Epithelial cell of umbilical artery (primary cell): Measurements from ENCODE around the gene ALKBH5. TPM values are rescaled to one million over a fixed set of nuclear protein-coding genes. Genes with fewer than 3 reads are reported as not detected.

Experiments
- total RNA-seq: library from RNA; depleted of rRNA; stranded (reverse); fragments of >200 nt; gene quantifications from 2 replicates; pipeline ENCODE4 v1.2.3, GENCODE V29; 2014

Gene ALKBH5
- 80.9 and 83.4 TPM in 2 replicates for total RNA-seq

GRCh38 chr17:18183334-18184142 is at the start of gene ALKBH5:
Gene ALKBH5 (plus strand): TSS chr17:18183828. CDS start chr17:18184244, 416 bp downstream.

GRCh38 chr17:18225121-18225641 is 41.6 kb downstream of the ALKBH5 start, which contains the start of gene LLGL1:
Gene LLGL1 (plus strand): TSS chr17:18225635. CDS start chr17:18225683, 48 bp downstream.

GRCh38 chr17:18258356-18259038 is 74.9 kb downstream of the ALKBH5 start, which contains the start of gene FLII:
Gene FLII (minus strand): TSS chr17:18258738. CDS start chr17:18258690, 48 bp downstream.

Other genes with a start within 250 kb of the ALKBH5 start
- gene TOM1L2, start 211.4 kb upstream of the ALKBH5 start, total RNA-seq, result 10.4 and 57.6 TPM in 2 replicates
- 0.76 and 0.97 TPM in 2 replicates for gene DRC3, start 211.0 kb upstream of the ALKBH5 start, total RNA-seq
- gene ATPAF2, start 144.7 kb upstream of the ALKBH5 start, total RNA-seq, result 18.2 and 28.4 TPM in 2 replicates
- gene GID4, start 144.4 kb upstream of the ALKBH5 start, total RNA-seq, result 3.9 and 5.8 TPM in 2 replicates
- 36.4 and 49.4 TPM in 2 replicates for gene DRG2, start 95.9 kb upstream of the ALKBH5 start, total RNA-seq
- gene MYO15A, start 75.1 kb upstream of the ALKBH5 start, total RNA-seq, result 0.15 TPM in 1 of 2 replicates, not detected in the other
- gene LLGL1, start 41.8 kb downstream of the ALKBH5 start, total RNA-seq, result 29.3 and 30.2 TPM in 2 replicates
- gene FLII, start 74.9 kb downstream of the ALKBH5 start, total RNA-seq, result 318 and 345 TPM in 2 replicates
- 9.0 and 11.4 TPM in 2 replicates for gene MIEF2, start 76.8 kb downstream of the ALKBH5 start, total RNA-seq
- 32.5 and 36.9 TPM in 2 replicates for gene TOP3A, start 131.2 kb downstream of the ALKBH5 start, total RNA-seq
- 12.3 and 15.3 TPM in 2 replicates for gene SMCR8, start 131.5 kb downstream of the ALKBH5 start, total RNA-seq
- gene SHMT1, start 179.7 kb downstream of the ALKBH5 start, total RNA-seq, result 12.7 and 21.1 TPM in 2 replicates
- gene EVPLL, start 193.9 kb downstream of the ALKBH5 start, total RNA-seq, result not detected in 2 replicates